GM12878 (cell line): Measurements from ENCODE around the gene RASAL3. TPM values are rescaled to one million over a fixed set of nuclear protein-coding genes. Genes with fewer than 3 reads are reported as not detected.

Experiments
- BRCA1 ChIP-seq: IDR thresholded peaks from 2 replicates; pipeline ENCODE4 v1.6.1; 2011; ENCODE audit warnings: low read depth, low read length, improper control_type of control experiment
- CBFB ChIP-seq: IDR thresholded peaks from 2 replicates; pipeline ENCODE4 v1.6.1; 2016; ENCODE audit warnings: antibody characterized with exemption, low read depth
- CHD2 ChIP-seq: IDR thresholded peaks from 2 replicates; pipeline ENCODE4 v1.6.1; 2011; ENCODE audit warnings: low read depth, low read length, improper control_type of control experiment, borderline replicate concordance
- IKZF1 ChIP-seq: fragments of 450-650 bp; conservative IDR thresholded peaks from 2 replicates; pipeline ENCODE4 v1.6.1; 2017; ENCODE audit warnings: antibody characterized with exemption, mild to moderate bottlenecking
- KLF5 ChIP-seq: fragments of 450-650 bp; IDR thresholded peaks from 2 replicates; pipeline ENCODE4 v1.6.1; 2014; ENCODE audit warnings: mild to moderate bottlenecking; ENCODE audit not compliant: partially characterized antibody
- LARP7 ChIP-seq: fragments of 450-650 bp; IDR thresholded peaks from 2 replicates; pipeline ENCODE4 v1.6.1; 2017; ENCODE audit warnings: mild to moderate bottlenecking
- ZBTB4 ChIP-seq: fragments of 450-650 bp; formaldehyde crosslinking; IDR thresholded peaks from 2 replicates; pipeline ENCODE4 v1.4.0; 2022; ENCODE audit warnings: mild to moderate bottlenecking, moderate library complexity
- ZNF207 ChIP-seq: fragments of 450-650 bp; IDR thresholded peaks from 2 replicates; pipeline ENCODE4 v1.6.1; 2014; ENCODE audit warnings: antibody characterized with exemption, mild to moderate bottlenecking, borderline replicate concordance
- ZNF274 ChIP-seq: IDR thresholded peaks from one replicate; pipeline ENCODE4 v1.8.0; 2011; ENCODE audit not compliant: insufficient read length, insufficient read depth
- ZNF622 ChIP-seq: fragments of 450-650 bp; IDR thresholded peaks from 2 replicates; pipeline ENCODE4 v1.6.1; 2017; ENCODE audit warnings: mild to moderate bottlenecking, inconsistent platforms
- ZSCAN29 ChIP-seq: fragments of 450-650 bp; IDR thresholded peaks from 2 replicates; pipeline ENCODE4 v1.6.1; 2017; ENCODE audit warnings: mild to moderate bottlenecking, moderate library complexity
- ZZZ3 ChIP-seq: IDR thresholded peaks from 2 replicates; pipeline ENCODE4 v1.6.1; 2011; ENCODE audit warnings: low read depth; ENCODE audit not compliant: control insufficient read depth, insufficient read length
- polyA plus RNA-seq, 11 experiments: library from polyadenylated mRNA; depleted of rRNA in 4 of 11; unstranded in 6 of 11; stranded (reverse) in 5 of 11; fragments of >200 nt; fragmentation: Nextera tagmentation in 4 of 11; fragmentation: Illumina TruSeq in 1 of 11; extraction: Ambion mirVana in 4 of 11; extraction: Trizol in 1 of 11; gene quantifications; 1 replicate in 1 of 11; 2 replicates in 10 of 11; pipeline versions ENCODE4 v1.2.1 to v1.2.3, GENCODE V29; 2011 to 2016; ENCODE audit warnings: inconsistent platforms in 2 of 11, missing spikeins in 2 of 11, low read depth in 1 of 11
- total RNA-seq, 4 experiments: library from RNA; depleted of rRNA in 3 of 4; stranded (reverse); fragments of >200 nt in 3 of 4; fragmentation: Illumina TruSeq in 1 of 4; extraction: Trizol in 1 of 4; gene quantifications; 2 replicates each; pipeline versions ENCODE4 v1.2.1 to v1.2.3, GENCODE V29; 2013 to 2021
- TF ChIP-seq, protein P1 (sequence below): IDR thresholded peaks from 2 replicates; pipeline ENCODE4 v1.6.1; 2012; ENCODE audit warnings: low read length, inconsistent platforms
- TF ChIP-seq, protein P2 (sequence below): IDR thresholded peaks from 2 replicates; pipeline ENCODE4 v1.6.1; 2012; ENCODE audit warnings: mild to moderate bottlenecking, low read depth, low read length
- TF ChIP-seq, protein P3 (sequence below), 3 experiments: IDR thresholded peaks in 2 of 3; conservative IDR thresholded peaks in 1 of 3; 2 replicates each; pipeline ENCODE4 v1.5.1; 2011; ENCODE audit warnings: low read depth in 3 of 3, low read length in 3 of 3, mild to moderate bottlenecking in 3 of 3, control low read depth in 2 of 3, moderate library complexity in 2 of 3, inconsistent platforms in 1 of 3, mixed read lengths in 1 of 3; ENCODE audit not compliant: control insufficient read depth in 2 of 3, insufficient read depth in 1 of 3; ENCODE audit errors: extremely low read depth in 1 of 3
- TF ChIP-seq, protein P4 (sequence below): fragments of 450-650 bp; IDR thresholded peaks from 2 replicates; pipeline ENCODE4 v1.6.1; 2016; ENCODE audit warnings: mild to moderate bottlenecking

The RASAL3 gene
- total and polyA plus RNA-seq, 10 of the 15 experiments (the other 5 are each of a cell fraction or from before 2014, with no cell fraction given) = 1.7 to 81.3 (median 23.2) TPM

- TF ChIP-seq ZZZ3 (no peak), IKZF1 (0 out of 2 replicates have a peak, but pooled peaks have one; percentile 23), ZNF207 (no peak), CBFB (no peak), ZBTB4 (CRISPR knock-in tag) (no peak), CHD2 (no peak), LARP7 (no peak), ZNF622 (no peak), BRCA1 (no peak), ZSCAN29 (no peak), KLF5 (no peak), ZNF274 (no peak)
- TF ChIP-seq, protein P1, sequence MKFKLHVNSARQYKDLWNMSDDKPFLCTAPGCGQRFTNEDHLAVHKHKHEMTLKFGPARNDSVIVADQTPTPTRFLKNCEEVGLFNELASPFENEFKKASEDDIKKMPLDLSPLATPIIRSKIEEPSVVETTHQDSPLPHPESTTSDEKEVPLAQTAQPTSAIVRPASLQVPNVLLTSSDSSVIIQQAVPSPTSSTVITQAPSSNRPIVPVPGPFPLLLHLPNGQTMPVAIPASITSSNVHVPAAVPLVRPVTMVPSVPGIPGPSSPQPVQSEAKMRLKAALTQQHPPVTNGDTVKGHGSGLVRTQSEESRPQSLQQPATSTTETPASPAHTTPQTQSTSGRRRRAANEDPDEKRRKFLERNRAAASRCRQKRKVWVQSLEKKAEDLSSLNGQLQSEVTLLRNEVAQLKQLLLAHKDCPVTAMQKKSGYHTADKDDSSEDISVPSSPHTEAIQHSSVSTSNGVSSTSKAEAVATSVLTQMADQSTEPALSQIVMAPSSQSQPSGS = no peak
- TF ChIP-seq, protein P2, sequence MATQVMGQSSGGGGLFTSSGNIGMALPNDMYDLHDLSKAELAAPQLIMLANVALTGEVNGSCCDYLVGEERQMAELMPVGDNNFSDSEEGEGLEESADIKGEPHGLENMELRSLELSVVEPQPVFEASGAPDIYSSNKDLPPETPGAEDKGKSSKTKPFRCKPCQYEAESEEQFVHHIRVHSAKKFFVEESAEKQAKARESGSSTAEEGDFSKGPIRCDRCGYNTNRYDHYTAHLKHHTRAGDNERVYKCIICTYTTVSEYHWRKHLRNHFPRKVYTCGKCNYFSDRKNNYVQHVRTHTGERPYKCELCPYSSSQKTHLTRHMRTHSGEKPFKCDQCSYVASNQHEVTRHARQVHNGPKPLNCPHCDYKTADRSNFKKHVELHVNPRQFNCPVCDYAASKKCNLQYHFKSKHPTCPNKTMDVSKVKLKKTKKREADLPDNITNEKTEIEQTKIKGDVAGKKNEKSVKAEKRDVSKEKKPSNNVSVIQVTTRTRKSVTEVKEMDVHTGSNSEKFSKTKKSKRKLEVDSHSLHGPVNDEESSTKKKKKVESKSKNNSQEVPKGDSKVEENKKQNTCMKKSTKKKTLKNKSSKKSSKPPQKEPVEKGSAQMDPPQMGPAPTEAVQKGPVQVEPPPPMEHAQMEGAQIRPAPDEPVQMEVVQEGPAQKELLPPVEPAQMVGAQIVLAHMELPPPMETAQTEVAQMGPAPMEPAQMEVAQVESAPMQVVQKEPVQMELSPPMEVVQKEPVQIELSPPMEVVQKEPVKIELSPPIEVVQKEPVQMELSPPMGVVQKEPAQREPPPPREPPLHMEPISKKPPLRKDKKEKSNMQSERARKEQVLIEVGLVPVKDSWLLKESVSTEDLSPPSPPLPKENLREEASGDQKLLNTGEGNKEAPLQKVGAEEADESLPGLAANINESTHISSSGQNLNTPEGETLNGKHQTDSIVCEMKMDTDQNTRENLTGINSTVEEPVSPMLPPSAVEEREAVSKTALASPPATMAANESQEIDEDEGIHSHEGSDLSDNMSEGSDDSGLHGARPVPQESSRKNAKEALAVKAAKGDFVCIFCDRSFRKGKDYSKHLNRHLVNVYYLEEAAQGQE = no peak
- TF ChIP-seq, protein P3, sequence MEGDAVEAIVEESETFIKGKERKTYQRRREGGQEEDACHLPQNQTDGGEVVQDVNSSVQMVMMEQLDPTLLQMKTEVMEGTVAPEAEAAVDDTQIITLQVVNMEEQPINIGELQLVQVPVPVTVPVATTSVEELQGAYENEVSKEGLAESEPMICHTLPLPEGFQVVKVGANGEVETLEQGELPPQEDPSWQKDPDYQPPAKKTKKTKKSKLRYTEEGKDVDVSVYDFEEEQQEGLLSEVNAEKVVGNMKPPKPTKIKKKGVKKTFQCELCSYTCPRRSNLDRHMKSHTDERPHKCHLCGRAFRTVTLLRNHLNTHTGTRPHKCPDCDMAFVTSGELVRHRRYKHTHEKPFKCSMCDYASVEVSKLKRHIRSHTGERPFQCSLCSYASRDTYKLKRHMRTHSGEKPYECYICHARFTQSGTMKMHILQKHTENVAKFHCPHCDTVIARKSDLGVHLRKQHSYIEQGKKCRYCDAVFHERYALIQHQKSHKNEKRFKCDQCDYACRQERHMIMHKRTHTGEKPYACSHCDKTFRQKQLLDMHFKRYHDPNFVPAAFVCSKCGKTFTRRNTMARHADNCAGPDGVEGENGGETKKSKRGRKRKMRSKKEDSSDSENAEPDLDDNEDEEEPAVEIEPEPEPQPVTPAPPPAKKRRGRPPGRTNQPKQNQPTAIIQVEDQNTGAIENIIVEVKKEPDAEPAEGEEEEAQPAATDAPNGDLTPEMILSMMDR (IDR thresholded peaks at IDR 0.05 in 2 of 3, conservative IDR thresholded peaks at IDR 0.05 in 1 of 3; ENCODE audit: control insufficient read depth in 2 of 3, extremely low read depth in 1 of 3, insufficient read depth in 1 of 3, low read depth in 3 of 3, low read length in 3 of 3) = no peak
- TF ChIP-seq, protein P4, sequence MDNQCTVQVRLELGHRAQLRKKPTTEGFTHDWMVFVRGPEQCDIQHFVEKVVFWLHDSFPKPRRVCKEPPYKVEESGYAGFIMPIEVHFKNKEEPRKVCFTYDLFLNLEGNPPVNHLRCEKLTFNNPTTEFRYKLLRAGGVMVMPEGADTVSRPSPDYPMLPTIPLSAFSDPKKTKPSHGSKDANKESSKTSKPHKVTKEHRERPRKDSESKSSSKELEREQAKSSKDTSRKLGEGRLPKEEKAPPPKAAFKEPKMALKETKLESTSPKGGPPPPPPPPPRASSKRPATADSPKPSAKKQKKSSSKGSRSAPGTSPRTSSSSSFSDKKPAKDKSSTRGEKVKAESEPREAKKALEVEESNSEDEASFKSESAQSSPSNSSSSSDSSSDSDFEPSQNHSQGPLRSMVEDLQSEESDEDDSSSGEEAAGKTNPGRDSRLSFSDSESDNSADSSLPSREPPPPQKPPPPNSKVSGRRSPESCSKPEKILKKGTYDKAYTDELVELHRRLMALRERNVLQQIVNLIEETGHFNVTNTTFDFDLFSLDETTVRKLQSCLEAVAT = no peak
Measured at GRCh38 chr19:15449620-15450527, 14.5 kb downstream of the RASAL3 start, which contains the start of gene WIZ (continued).
